ENCODE measurements around the gene ZNF83.
A peak's percentile ranks its signal among the peaks of the same experiment; 100 is the strongest.

ZNF83 gene

GRCh38 chr19:52622261-52622660, 15.9 kb downstream of the ZNF83 start:
- TF ChIP-seq TEAD4 (IDR thresholded peaks at IDR 0.05) = no peak
- peak; percentile 16; the same call in 1 of the 2 replicates for TF ChIP-seq RAD21 (IDR thresholded peaks at IDR 0.05; ENCODE audit: low read depth)

- no peak for TF ChIP-seq FOXM1 (IDR thresholded peaks at IDR 0.05; ENCODE audit: borderline replicate concordance, low read depth)
- TF ChIP-seq NFIC (IDR thresholded peaks at IDR 0.05) = no peak
- TF ChIP-seq CREB1 (IDR thresholded peaks at IDR 0.05; ENCODE audit: low read depth) = no peak
- no peak for TF ChIP-seq TAF1 (IDR thresholded peaks at IDR 0.05; ENCODE audit: low read depth)
- TF ChIP-seq YY1 (IDR thresholded peaks at IDR 0.05; ENCODE audit: low read depth) = no peak
- TF ChIP-seq REST (IDR thresholded peaks at IDR 0.05; ENCODE audit: low read depth) = no peak
- no peak for TF ChIP-seq CEBPB (IDR thresholded peaks at IDR 0.05)
- no peak for TF ChIP-seq ZBTB7A (IDR thresholded peaks at IDR 0.05; ENCODE audit: low read depth)
- no peak for TF ChIP-seq USF1 (IDR thresholded peaks at IDR 0.05)
- TF ChIP-seq RAD21 (IDR thresholded peaks at IDR 0.05; ENCODE audit: low read depth) = no peak
- no peak for TF ChIP-seq MAX (IDR thresholded peaks at IDR 0.05)
- no peak for TF ChIP-seq TEAD4 (IDR thresholded peaks at IDR 0.05)
- no peak for TF ChIP-seq TCF12 (IDR thresholded peaks at IDR 0.05; ENCODE audit: low read depth)
- no peak for TF ChIP-seq EGR1 (IDR thresholded peaks at IDR 0.05)
- TF ChIP-seq EP300 (IDR thresholded peaks at IDR 0.05; ENCODE audit: borderline replicate concordance) = no peak
Observed at GRCh38 chr19:52621376-52621775, 16.8 kb downstream of the ZNF83 start.

GRCh38 chr19:52613299-52613906, 24.8 kb downstream of the ZNF83 start:
- TF ChIP-seq EGR1 (IDR thresholded peaks at IDR 0.05) = no peak
- no peak for TF ChIP-seq ZBTB7A (IDR thresholded peaks at IDR 0.05; ENCODE audit: low read depth)
- no peak for TF ChIP-seq USF1 (IDR thresholded peaks at IDR 0.05)
- no peak for TF ChIP-seq MAX (IDR thresholded peaks at IDR 0.05)
- no peak for TF ChIP-seq YY1 (IDR thresholded peaks at IDR 0.05; ENCODE audit: low read depth)
- no peak for TF ChIP-seq TAF1 (IDR thresholded peaks at IDR 0.05; ENCODE audit: low read depth)
- TF ChIP-seq CEBPB (IDR thresholded peaks at IDR 0.05) = no peak
- TF ChIP-seq TCF12 (IDR thresholded peaks at IDR 0.05; ENCODE audit: low read depth) = no peak
- TF ChIP-seq FOXM1 (IDR thresholded peaks at IDR 0.05; ENCODE audit: borderline replicate concordance, low read depth) = no peak
- no peak for TF ChIP-seq TEAD4 (IDR thresholded peaks at IDR 0.05)
- TF ChIP-seq RAD21 (IDR thresholded peaks at IDR 0.05; ENCODE audit: low read depth) = no peak
- no peak for TF ChIP-seq REST (IDR thresholded peaks at IDR 0.05; ENCODE audit: low read depth)
- no peak for TF ChIP-seq CREB1 (IDR thresholded peaks at IDR 0.05; ENCODE audit: low read depth)

GRCh38 chr19:52603558-52604207, 34.5 kb downstream of the ZNF83 start:
- TF ChIP-seq EGR1 (IDR thresholded peaks at IDR 0.05) (no peak), REST (IDR thresholded peaks at IDR 0.05; ENCODE audit: low read depth) (no peak), CEBPB (IDR thresholded peaks at IDR 0.05) (no peak), FOXM1 (IDR thresholded peaks at IDR 0.05; ENCODE audit: borderline replicate concordance, low read depth) (no peak), ZBTB7A (IDR thresholded peaks at IDR 0.05; ENCODE audit: low read depth) (no peak), TEAD4 (IDR thresholded peaks at IDR 0.05) (no peak), MAX (IDR thresholded peaks at IDR 0.05) (no peak), NFIC (IDR thresholded peaks at IDR 0.05) (no peak), TCF12 (IDR thresholded peaks at IDR 0.05; ENCODE audit: low read depth) (no peak), RAD21 (IDR thresholded peaks at IDR 0.05; ENCODE audit: low read depth) (no peak), EP300 (IDR thresholded peaks at IDR 0.05; ENCODE audit: borderline replicate concordance) (no peak), TAF1 (IDR thresholded peaks at IDR 0.05; ENCODE audit: low read depth) (no peak), CREB1 (IDR thresholded peaks at IDR 0.05; ENCODE audit: low read depth) (no peak)
